HG03139 (cell line): ENCODE data around the gene TTC28.
"Not testable (repeated sequence)": the region's sequence is repeated elsewhere in the genome, so short reads cannot be mapped to it uniquely, and the experiment has no call there.

Experiments used
- ATAC-seq: cut with Tn5 transposase; IDR thresholded peaks from one replicate; pipeline ENCODE4 v1.9.1; 2021; ENCODE audit not compliant: unreplicated experiment

Gene TTC28

GRCh38 chr22:28063656-28064055 is 616.0 kb downstream of the TTC28 start:
- no peak for ATAC-seq

DNA sequence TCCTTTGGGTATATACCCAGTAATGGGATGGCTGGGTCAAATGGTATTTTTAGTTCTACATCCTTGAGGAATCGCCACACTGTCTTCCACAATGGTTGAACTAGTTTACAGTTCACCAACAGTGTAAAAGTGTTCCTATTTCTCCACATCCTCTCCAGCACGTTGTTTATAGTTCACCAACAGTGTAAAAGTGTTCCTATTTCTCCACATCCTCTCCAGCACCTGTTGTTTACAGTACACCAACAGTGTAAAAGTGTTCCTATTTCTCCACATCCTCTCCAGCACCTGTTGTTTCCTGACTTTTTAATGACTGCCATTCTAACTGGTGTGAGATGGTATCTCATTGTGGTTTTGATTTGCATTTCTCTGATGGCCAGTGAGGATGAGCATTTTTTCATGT is 619.0 kb downstream of the TTC28 start:
- ATAC-seq = not testable (repeated sequence)

DNA sequence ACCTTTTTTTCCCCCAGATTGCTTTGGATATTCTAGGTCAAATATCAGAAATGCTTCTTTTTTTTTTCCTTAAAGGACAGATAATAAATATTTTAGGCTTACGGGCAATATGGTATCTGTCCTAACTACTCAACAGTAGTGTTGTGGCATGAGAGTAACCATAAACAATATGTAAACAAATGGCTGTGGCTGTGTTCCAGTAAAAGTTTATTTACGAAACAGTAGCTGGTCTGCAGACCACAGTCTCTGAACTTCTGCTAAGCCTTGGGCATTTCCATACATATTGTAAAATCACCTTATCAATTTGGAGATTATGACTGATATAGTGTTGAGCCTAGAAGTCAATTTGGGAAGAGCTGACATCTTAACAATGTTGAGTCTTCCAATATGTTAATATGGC is 621.6 kb downstream of the TTC28 start:
- no peak for ATAC-seq

- no peak for ATAC-seq
Measured at GRCh38 chr22:28054819-28055208, 624.8 kb downstream of the TTC28 start.

- ATAC-seq = no peak
Measured at GRCh38 chr22:28053896-28054818, 625.5 kb downstream of the TTC28 start.

DNA sequence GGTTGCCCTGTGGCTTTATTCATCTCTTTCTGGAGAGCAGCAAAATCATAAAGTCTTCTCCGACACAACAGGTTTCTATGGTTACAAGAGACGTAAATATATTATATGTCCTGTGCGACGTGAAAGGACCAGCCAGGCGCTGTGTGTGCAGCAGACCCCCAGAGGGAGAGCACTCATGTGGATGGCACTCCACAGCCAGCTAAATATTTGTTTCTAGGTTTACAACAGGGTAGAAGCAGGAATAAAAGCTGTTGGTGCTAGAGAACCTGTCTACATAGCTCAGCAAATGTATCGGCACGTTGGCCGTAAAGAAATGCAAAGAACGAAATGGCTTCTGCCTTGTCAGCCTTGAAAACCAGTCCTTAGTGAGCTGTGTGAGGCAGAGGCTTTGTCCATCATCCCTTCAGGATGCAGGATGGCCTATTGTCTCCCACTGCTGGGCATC is 626.8 kb downstream of the TTC28 start:
- ATAC-seq = no peak

- no peak for ATAC-seq
Measured at GRCh38 chr22:28051787-28052356, 627.8 kb downstream of the TTC28 start.

DNA sequence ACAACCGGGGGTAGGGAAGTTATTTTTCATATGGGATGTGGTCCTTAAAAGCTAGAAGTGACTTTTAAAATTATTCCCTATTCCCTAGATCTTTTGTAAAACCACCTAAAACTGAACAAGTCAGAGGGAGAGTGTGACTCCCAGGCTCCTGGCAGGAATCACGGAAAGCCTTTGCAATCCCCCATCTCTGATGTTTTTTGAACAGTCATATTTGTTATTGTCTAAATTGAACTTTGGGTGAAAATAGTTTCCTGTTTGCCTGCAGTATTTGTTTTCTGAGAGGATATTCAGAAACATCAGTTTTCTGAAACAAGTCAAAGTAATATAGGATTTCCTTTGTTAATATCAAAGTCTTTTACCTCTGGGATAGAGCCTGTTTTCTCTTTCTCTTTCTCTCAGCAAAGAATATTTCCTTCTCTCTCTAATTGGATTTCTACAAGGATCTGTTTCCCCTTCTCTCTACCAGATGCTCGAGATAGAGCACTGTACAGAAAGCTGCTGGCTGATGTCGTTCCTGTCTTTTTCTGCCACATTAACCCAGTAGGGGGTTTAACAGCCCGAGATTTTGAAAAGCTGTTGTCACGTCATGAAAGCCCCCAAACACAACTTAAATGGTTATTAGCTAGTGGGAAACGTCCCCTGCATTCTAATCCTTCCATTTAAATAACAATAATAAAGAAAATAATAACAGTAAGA is 628.4 kb downstream of the TTC28 start:
- ATAC-seq = no peak

- no peak for ATAC-seq
Measured at GRCh38 chr22:28048529-28048928, 631.1 kb downstream of the TTC28 start.

- no peak for ATAC-seq
Measured at GRCh38 chr22:28047740-28048139, 631.9 kb downstream of the TTC28 start.

DNA sequence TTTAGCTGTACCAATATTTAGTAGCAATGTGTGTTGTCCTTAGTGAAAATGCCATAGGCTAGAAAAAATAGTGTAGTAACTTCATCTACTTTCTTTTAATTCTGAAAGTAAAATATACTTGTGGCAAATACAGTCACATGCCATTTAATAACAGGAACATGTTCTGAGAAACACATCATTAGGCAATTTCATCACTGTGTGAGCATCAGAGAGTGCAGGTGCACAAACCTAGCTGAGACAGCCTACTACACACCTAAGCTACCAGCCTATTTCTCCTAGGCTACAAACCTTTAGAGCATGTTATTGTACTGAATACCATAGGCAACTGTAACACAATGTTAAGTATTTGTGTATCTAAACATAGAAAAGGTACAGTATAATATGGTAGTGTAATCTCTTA is 633.5 kb downstream of the TTC28 start:
- no peak for ATAC-seq

- ATAC-seq = no peak
Measured at GRCh38 chr22:28044546-28045173, 635.0 kb downstream of the TTC28 start.

- ATAC-seq = no peak
Measured at GRCh38 chr22:28043266-28043665, 636.4 kb downstream of the TTC28 start.

- ATAC-seq = no peak
Measured at GRCh38 chr22:28034760-28035401, 644.8 kb downstream of the TTC28 start.

- no peak for ATAC-seq
Measured at GRCh38 chr22:28034145-28034759, 645.4 kb downstream of the TTC28 start.

- no peak for ATAC-seq
Measured at GRCh38 chr22:28032861-28033260, 646.8 kb downstream of the TTC28 start.

DNA sequence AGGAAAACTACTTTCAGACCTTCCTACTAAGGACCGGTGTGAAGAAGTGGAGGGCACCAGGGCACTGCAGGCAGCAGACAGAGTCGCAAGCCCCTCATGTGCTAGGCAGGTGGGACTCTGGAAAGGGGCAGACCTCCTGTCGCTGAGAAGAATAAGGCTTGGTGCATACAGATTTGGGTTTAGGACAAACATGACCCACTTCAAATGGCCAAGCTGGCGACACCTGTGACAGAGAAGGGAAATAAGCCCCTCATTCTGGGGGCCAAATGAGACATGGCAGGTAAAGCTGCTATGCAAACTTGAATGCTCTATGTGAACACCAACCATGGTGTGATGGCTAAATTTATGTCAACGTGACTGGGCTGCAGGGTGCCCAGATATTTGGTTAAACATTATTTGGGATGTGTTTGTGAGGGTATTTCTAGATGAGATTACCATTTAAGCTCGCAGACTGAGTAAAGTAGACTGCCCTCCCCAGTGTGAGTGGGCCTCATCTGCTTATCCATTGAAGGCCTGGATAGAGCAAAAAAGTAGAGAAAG is 648.2 kb downstream of the TTC28 start:
- ATAC-seq = no peak

GRCh38 chr22:28030473-28030872 is 649.2 kb downstream of the TTC28 start:
- ATAC-seq = no peak

DNA sequence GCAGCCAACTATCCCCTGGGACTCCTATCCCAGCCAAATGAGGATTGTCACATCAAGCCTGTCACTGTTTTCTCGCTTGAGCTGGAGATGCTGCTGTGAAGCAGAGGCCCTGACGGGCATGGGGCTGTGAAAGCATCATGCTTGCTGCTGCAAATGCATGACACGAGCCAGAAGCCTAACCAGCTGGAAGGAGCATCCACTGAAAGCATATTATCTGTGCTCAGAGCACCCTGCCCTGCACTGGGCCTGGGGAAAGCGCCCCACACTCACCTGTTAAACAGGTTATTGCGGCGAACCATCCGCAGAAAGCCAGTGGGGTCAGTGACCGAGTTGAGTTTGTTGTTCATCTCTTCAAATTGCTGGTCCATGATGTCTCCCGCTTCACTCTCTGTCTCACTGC is 649.7 kb downstream of the TTC28 start:
- no peak for ATAC-seq
